NK-92 treated with Interleukin-12 subunit alpha and Interleukin-12 subunit beta, amount 100 ng/mL, for 24 hours (cell line): ENCODE data around the gene G6PD.
A peak's percentile ranks its signal among the peaks of the same experiment; 100 is the strongest.
"Not testable (repeated sequence)": the region's sequence is repeated elsewhere in the genome, so short reads cannot be mapped to it uniquely, and the experiment has no call there.

Experiments
- DNase-seq: peaks from one replicate; lab custom pipeline; 2025; lab: John Stamatoyannopoulos, UW

The G6PD gene

DNA sequence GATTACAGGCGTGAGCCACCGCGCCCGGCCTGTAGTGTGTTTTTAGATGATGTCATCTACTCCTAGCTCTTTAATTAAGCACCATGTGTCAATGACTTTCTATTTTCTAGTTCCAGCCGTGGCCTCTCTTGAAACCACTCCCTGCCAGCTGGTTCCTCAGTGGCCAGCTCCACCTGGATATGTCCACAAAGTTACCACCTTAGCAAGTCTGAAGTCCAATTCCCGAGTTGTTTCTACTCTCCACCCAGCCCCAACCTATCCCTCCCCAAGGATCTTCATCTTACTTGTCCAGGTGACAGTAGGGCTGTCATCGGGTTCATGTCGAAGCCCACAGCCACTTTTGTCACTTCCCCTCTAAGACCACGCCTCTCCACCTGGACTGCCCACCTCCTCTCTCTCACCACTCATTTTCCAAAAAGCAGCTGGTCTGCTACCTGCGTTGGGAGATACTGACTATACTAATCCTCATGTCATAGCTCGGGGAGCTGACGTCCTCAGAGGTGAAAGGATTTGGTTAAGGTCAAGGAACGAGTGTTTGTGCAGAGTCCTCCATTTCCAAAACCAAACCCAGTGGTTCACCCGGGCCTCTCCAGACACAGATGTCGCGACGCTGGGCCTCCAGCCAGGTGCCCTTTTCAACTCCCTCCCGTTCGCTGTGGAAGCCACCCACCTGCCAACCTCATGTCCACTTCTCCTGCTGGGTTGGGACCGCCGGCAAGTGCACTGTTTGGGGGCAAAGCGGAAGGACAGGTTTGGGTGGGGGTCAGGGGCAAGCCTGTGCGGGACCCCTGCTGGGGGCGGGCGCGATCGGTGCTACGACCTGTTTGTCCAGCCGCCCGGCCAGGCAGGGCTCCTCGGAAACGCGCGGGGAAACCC is 31.3 kb downstream of the G6PD start:
- DNase-seq = no peak

GRCh38 chrX:154513716-154514115 is 32.9 kb downstream of the G6PD start:
- no peak for DNase-seq

DNA sequence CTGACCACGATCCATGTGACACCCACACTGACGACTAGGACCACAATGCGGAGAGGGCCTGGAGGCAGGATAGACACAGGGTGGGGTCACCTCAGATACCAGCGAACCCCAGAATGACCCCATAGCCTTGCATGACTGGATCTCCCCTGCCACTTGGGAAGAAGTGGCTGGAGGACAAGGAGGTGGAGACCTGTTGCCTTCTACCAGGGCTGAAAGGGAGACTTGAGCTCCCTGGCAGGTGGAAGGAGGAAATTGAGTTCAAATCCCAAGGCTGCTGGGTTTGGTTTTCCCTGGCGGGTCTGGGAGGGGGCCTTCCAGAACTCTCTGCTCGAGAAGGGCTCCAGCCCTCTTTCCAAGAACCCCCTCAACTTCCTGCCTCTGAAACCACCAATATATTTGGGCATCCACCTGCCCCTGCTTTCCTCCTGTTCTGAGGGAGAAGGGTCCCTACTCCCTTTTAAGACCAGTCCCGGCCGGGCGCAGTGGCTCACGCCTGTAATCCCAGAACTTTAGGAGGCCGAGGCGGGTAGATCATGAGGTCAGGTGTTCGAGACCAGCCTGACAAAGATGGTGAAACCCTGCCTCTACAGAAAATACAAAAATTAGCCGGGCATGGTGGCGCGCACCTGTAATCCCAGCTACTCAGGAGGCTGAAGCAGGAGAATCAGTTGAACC is 33.6 kb downstream of the G6PD start:
- DNase-seq = no peak

DNA sequence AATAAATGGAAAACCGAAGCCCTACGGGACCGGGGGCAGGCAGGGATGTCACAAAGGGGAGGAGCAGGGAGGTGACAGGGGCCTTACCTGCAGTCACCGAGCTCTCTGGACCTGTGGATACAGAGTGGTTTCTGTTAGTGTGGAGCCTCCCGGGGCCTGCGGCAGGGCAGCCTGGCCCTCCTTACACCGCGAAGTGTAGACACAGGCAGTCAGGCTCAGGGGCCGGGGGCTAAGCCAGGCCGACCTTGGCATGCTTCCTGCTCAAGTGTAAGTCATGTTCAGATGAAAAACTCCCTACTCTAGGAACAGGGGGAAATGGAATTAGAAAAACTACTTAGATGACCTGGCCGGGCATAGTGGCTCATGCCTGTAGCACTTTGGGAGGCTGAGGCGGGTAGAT is 34.9 kb downstream of the G6PD start:
- DNase-seq = no peak

DNA sequence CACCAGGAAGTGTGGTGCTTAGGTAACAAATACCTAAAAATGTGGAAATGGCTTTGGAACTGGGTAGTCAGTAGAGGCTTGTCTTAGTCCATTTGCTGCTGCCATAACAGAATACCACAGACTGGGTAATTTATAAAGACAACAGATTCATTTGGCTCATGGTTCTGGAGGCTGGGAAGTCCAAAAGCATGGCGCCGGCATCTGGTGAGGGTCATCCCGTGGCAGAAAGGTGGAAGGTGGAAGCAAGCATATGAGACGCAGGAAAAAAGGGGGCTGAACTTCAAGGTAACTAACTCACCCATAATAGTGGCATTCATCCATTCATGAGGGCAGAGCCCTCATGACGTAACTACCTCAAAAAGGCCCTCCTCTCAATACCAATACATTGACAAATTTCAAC is 37.2 kb downstream of the G6PD start:
- DNase-seq = no peak

- no peak for DNase-seq
Measured at GRCh38 chrX:154508384-154508745, 38.3 kb downstream of the G6PD start.

DNA sequence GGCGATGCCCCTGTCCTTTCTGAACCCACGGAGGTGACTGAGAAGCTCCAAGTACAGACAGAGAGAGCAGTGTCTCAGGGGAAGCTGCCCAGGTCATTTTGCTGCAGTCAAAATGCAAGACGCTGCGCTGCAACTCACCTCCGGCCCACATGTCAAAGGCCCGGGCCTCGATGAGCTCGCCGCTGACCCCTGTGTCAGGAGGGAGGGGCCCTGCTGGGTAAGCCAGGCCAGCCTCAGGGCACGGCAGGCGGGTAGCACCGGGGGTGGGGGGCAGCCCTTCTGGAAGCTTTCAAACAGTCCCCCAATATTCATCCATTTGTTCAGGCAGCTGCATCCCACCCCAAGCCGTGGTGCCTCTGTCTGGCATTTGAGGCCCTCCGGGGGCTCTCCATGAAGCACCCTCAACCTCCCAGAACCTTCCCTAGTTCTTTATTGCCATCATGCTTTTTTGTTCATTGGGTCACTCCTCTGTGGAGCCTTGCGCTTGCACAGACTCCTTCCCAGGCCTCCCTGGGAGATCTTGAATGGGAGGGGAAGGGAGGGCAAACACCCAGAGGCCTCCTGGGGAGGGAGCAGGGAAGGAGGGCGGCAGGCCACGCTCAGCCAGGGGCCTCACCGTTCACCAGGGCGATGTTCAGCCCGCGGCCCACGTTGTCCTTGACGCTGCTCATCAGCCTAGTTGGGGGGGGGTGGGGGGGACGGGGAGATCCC is 38.8 kb downstream of the G6PD start:
- DNase-seq = no peak

DNA sequence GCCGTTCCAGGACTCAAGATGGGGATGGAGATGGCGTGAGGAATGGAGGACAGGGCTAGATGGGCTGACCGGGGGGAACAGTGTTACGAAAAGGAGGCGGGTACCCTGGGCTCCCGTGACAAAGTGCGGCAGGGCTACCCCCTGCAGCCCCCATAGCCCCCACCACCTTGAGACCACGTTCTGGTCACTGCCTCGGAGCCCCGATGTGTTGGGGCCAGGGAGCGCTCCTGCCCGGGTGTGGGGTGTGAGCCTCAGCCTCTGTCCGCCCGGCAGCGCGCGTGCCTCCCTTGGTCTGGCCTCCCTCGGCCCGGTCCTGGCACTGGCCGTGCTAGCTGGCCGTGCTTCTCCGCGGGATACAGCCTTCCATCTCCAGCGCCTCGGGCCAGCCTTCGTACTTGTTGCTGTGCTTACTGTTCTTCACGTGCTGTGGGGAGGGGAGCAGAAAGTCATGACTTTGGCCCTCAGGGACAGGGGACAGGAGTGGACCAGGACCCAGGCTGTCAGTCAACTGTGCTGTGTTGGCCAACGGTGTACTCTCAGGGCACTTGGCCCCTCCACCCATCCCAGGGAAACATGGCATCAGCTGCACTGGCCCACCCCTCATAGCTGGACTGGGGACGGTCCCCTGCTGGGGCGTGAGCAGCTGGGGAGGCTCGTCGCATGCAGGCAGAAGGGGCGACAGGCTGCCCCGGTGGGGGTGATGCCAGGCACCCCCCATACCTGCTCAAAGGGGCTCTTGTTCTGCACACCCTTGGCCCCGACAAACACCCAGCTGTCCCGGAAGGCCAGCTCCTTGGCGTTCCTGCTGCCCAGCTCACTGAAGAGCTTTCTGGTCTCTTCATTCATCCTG is 39.9 kb downstream of the G6PD start:
- no peak for DNase-seq

- DNase-seq = no peak
Measured at GRCh38 chrX:154505734-154506133, 40.9 kb downstream of the G6PD start.

GRCh38 chrX:154502989-154503388 is 43.7 kb downstream of the G6PD start:
- DNase-seq = no peak

GRCh38 chrX:154502098-154502497 is 44.5 kb downstream of the G6PD start:
- DNase-seq = no peak

DNA sequence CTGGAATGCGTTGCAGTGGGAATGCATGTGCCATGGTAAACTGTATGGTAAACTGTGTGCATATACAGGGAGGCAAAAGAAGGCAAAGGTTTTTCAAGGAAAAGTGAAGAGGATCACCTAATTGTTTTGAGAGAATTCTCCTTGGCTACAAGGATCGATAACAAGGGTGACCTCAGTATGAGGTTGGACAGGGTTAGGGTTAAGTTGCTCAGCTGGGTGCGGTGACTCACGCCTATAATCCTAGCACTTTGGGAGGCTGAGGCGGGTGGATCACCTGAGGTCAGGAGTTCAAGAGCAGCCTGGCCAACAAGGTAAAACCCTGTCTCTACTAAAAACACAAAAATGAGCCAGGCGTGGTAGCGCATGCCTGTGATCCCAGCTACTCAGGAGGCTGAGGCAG is 45.2 kb downstream of the G6PD start:
- DNase-seq = not testable (repeated sequence)

DNA sequence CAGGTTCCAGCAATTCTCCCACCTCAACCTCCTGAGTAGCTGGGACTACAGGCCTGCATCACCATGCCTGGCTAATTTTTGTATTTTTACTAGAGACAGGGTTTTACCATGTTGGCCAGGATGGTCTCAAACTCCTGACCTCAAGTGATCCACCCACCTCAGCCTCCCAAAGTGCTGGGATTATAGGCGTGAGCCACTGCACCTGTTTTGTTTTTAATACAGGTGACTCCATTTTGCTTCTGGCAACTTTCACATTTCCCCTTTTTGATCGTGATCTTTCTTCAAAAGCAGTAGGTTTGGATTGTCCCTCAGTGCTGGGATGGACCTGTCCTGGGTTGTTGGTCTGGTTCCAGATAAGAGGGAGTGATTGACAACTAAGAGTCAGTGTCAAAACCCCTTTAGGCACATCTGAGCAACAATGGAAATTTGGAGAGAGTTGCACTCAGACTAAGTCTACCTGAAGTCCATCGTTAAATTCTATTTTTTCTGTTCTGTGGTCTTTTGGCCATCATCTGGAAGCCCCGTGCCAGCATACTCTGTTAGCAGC is 50.0 kb downstream of the G6PD start:
- DNase-seq = not testable (repeated sequence)

DNA sequence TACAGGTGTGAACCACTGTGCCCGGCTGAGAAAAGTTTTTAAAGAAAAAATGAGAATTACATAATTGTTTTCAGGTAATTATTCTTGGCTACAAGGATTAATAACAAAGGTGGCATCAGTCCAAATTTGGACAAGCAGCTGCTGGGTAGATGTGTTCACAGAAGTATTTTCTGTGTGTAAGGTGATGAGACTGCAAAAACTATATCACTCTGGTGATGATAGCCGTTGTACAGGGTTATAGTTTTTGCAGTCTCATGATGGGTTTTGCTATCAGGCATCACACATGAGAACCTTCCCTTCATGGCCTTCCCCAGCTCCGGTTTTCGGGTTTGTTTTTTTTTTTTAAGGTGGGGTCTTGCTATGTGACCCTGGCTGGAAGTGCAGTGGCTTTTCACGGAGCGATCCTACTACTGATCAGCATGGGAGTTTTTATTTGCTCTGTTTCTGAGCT is 51.1 kb downstream of the G6PD start:
- no peak for DNase-seq

- no peak for DNase-seq
Measured at GRCh38 chrX:154494715-154495114, 51.9 kb downstream of the G6PD start.

GRCh38 chrX:154490414-154491083 is 56.1 kb downstream of the G6PD start, which contains the start of gene SLC10A3:
Gene SLC10A3, minus strand, starts transcription at chrX:154490629. Its CDS starts 1,689 bp downstream, at chrX:154488940.
- peak; percentile 87 for DNase-seq

- peak; percentile 55 for DNase-seq
Measured at GRCh38 chrX:154490021-154490413, 56.6 kb downstream of the G6PD start.

DNA sequence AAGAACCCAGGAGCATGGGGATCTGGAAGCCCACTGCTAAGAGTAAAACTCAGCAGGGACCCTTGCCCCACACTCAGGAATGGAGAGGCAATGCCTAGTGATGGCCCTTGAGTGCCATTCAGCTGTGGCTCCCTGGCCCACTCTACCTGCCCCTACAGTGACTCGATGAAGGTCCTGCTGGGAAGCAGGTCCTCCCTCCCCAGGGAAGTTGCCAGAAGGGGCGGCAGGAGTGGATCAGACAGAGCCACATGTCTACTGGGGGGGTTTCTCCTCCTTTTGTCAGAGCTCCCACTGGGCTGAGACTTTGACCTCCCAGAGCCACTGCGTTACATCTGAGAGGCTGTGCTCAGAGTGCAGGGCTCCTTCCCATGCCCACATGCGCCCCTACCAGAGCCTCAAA is 57.5 kb downstream of the G6PD start:
- no peak for DNase-seq

- no peak for DNase-seq
Measured at GRCh38 chrX:154488336-154489075, 58.1 kb downstream of the G6PD start.
